H9 (cell line): ENCODE measurements around the gene C1QTNF9. TPM values are rescaled to one million over a fixed set of nuclear protein-coding genes. Genes with fewer than 3 reads are reported as not detected.

ENCODE experiments used
- DNase-seq: peaks from one replicate; pipeline ENCODE4 v3.0.0-alpha.2; 2017
- H2AFZ ChIP-seq: one replicate; pipeline ENCODE4 v1.6.1; 2013; ENCODE audit warnings: mild to moderate bottlenecking, low read length, control low read depth, moderate library complexity
- H2AK5ac ChIP-seq: 2 replicates; pipeline ENCODE4 v1.6.1; 2013; ENCODE audit warnings: low read length, control low read depth, mixed read lengths; ENCODE audit not compliant: insufficient read length
- H2BK120ac ChIP-seq: one replicate; pipeline ENCODE4 v1.6.1; 2013; ENCODE audit warnings: low read depth, mild to moderate bottlenecking, low read length, control low read depth, inconsistent platforms; ENCODE audit not compliant: poor library complexity, severe bottlenecking
- H2BK12ac ChIP-seq: 2 replicates; pipeline ENCODE4 v1.6.1; 2013; ENCODE audit warnings: low read length, control low read depth, mixed read lengths, low read depth; ENCODE audit not compliant: insufficient read length
- H2BK15ac ChIP-seq: 2 replicates; pipeline ENCODE4 v1.6.1; 2013; ENCODE audit warnings: low read depth, low read length, control low read depth
- H2BK20ac ChIP-seq: one replicate; pipeline ENCODE4 v1.6.1; 2013; ENCODE audit warnings: low read depth, mild to moderate bottlenecking, low read length, control low read depth, inconsistent platforms; ENCODE audit not compliant: poor library complexity, severe bottlenecking
- H2BK5ac ChIP-seq: 2 replicates; pipeline ENCODE4 v1.6.1; 2013; ENCODE audit warnings: low read length, control low read depth, mixed read lengths; ENCODE audit not compliant: insufficient read length
- H3K14ac ChIP-seq: 2 replicates; pipeline ENCODE4 v1.6.1; 2013; ENCODE audit warnings: low read length, control low read depth; ENCODE audit not compliant: insufficient read depth
- H3K18ac ChIP-seq: 2 replicates; pipeline ENCODE4 v1.6.1; 2013; ENCODE audit warnings: low read depth, mild to moderate bottlenecking, mixed read lengths, low read length, control low read depth; ENCODE audit not compliant: insufficient read length
- H3K23ac ChIP-seq: 2 replicates; pipeline ENCODE4 v1.6.1; 2013; ENCODE audit warnings: low read length, control low read depth, mixed read lengths, low read depth; ENCODE audit not compliant: insufficient read length
- H3K23me2 ChIP-seq: 2 replicates; pipeline ENCODE4 v1.6.1; 2013; ENCODE audit warnings: low read depth, mild to moderate bottlenecking, mixed read lengths, low read length, control low read depth; ENCODE audit not compliant: insufficient read length, poor library complexity, severe bottlenecking
- H3K27ac ChIP-seq: 2 replicates; pipeline ENCODE4 v1.5.1; 2013; ENCODE audit warnings: low read length, control low read depth, mixed read lengths, low read depth; ENCODE audit not compliant: insufficient read length
- H3K27me3 ChIP-seq: 2 replicates; pipeline ENCODE4 v1.6.1; 2013; ENCODE audit warnings: low read length, control low read depth, inconsistent platforms; ENCODE audit not compliant: insufficient read depth
- H3K4ac ChIP-seq: 2 replicates; pipeline ENCODE4 v1.6.1; 2013; ENCODE audit warnings: low read depth, mild to moderate bottlenecking, control low read depth, inconsistent platforms, low read length, moderate library complexity
- H3K4me1 ChIP-seq: 2 replicates; pipeline ENCODE4 v1.6.1; 2013; ENCODE audit warnings: low read length, control low read depth, inconsistent platforms; ENCODE audit not compliant: insufficient read depth
- H3K4me2 ChIP-seq: 2 replicates; pipeline ENCODE4 v1.6.1; 2013; ENCODE audit warnings: low read length, control low read depth, mixed read lengths; ENCODE audit not compliant: insufficient read length, insufficient read depth
- H3K56ac ChIP-seq: 2 replicates; pipeline ENCODE4 v1.6.1; 2013; ENCODE audit warnings: low read depth, mild to moderate bottlenecking, mixed read lengths, low read length, control low read depth; ENCODE audit not compliant: insufficient read length
- H3K79me1 ChIP-seq: 2 replicates; pipeline ENCODE4 v1.6.1; 2013; ENCODE audit warnings: low read depth, mild to moderate bottlenecking, moderate library complexity, low read length, control low read depth, inconsistent platforms; ENCODE audit not compliant: insufficient read depth, poor library complexity, severe bottlenecking
- H3K79me2 ChIP-seq: 2 replicates; pipeline ENCODE4 v1.6.1; 2013; ENCODE audit warnings: low read length, control low read depth, inconsistent platforms; ENCODE audit not compliant: insufficient read depth
- H3K9ac ChIP-seq: 2 replicates; pipeline ENCODE4 v1.6.1; 2013; ENCODE audit warnings: low read length, control low read depth, mixed read lengths; ENCODE audit not compliant: insufficient read length; ENCODE audit errors: extremely low read depth
- H3K9me3 ChIP-seq: one replicate; pipeline ENCODE4 v1.6.1; 2013; ENCODE audit warnings: low read depth, low read length, inconsistent platforms; ENCODE audit not compliant: control insufficient read depth
- H3T11ph ChIP-seq: one replicate; pipeline ENCODE4 v1.6.1; 2013; ENCODE audit warnings: mild to moderate bottlenecking, low read length, control low read depth, inconsistent platforms
- H4K20me1 ChIP-seq: one replicate; pipeline ENCODE4 v1.6.1; 2013; ENCODE audit not compliant: control insufficient read depth, insufficient read length, insufficient read depth
- H4K5ac ChIP-seq: 2 replicates; pipeline ENCODE4 v1.6.1; 2013; ENCODE audit warnings: low read depth, mild to moderate bottlenecking, mixed read lengths, low read length, control low read depth; ENCODE audit not compliant: insufficient read length
- H4K8ac ChIP-seq: replicated peaks from 2 replicates; pipeline ENCODE4 v1.6.1; 2013; ENCODE audit warnings: low read length, control low read depth, mixed read lengths, low read depth; ENCODE audit not compliant: insufficient read length
- H4K91ac ChIP-seq: 2 replicates; pipeline ENCODE4 v1.6.1; 2013; ENCODE audit warnings: low read depth, mild to moderate bottlenecking, moderate library complexity, mixed read lengths, low read length, control low read depth; ENCODE audit not compliant: insufficient read length
- H3K27ac Mint-ChIP-seq, 3 experiments: 2 replicates in 2 of 3; 3 replicates in 1 of 3; pipeline ENCODE4 v1.8.0; 2020 to 2021; ENCODE audit warnings: mixed read lengths in 3 of 3, mild to moderate bottlenecking in 1 of 3, moderate library complexity in 1 of 3
- H3K27me3 Mint-ChIP-seq: 2 replicates; pipeline ENCODE4 v1.8.0; 2021; ENCODE audit warnings: low read depth, mild to moderate bottlenecking, moderate library complexity, mixed read lengths
- H3K36me3 Mint-ChIP-seq, 3 experiments: 2 replicates in 2 of 3; 3 replicates in 1 of 3; pipeline ENCODE4 v1.8.0; 2020 to 2021; ENCODE audit warnings: low read depth in 3 of 3, mixed read lengths in 3 of 3; ENCODE audit not compliant: insufficient read depth in 1 of 3
- H3K4me1 Mint-ChIP-seq, 2 experiments: 2 replicates each; pipeline ENCODE4 v1.8.0; 2020; ENCODE audit warnings: mixed read lengths in 2 of 2
- H3K4me3 Mint-ChIP-seq, 2 experiments: 2 replicates in 1 of 2; 3 replicates in 1 of 2; pipeline ENCODE4 v1.8.0; 2020 to 2021; ENCODE audit warnings: mild to moderate bottlenecking in 2 of 2, mixed read lengths in 2 of 2, moderate library complexity in 1 of 2
- H3K9me3 Mint-ChIP-seq, 2 experiments: 2 replicates in 1 of 2; 3 replicates in 1 of 2; pipeline ENCODE4 v1.8.0; 2020; ENCODE audit warnings: mild to moderate bottlenecking in 2 of 2, mixed read lengths in 2 of 2, moderate library complexity in 1 of 2
- CTCF ChIP-seq: fragments of 200-600 bp; sonication (generic); conservative IDR thresholded peaks from 3 replicates; pipeline ENCODE4 v1.8.0; 2021; ENCODE audit warnings: antibody characterized with exemption, mild to moderate bottlenecking
- WGBS: extraction: QIAGEN DNeasy Blood & Tissue Kit; methylation state at CpG from one replicate; pipeline ENCODE4 v1.1.7; 2013; ENCODE audit warnings: missing lambda C conversion rate, low lambda C conversion rate, mixed read lengths; ENCODE audit not compliant: insufficient read length; ENCODE audit errors: extremely low coverage; 5-methylcytosine and 5-hydroxymethylcytosine counted together
- total RNA-seq: library from RNA; stranded (reverse); gene quantifications from 2 replicates; pipeline ENCODE4 v1.2.1, GENCODE V29; 2021

C1QTNF9 gene
- total RNA-seq, 1 experiment from 2014 or later: not detected

- TF ChIP-seq CTCF: no peak
- WGBS: no CpG with 5 or more reads among the region's 18 CpGs
- H3K4me3 Mint-ChIP-seq: no peak overlapping the region
- H3K14ac ChIP-seq: no peak overlapping the region; the same call in 1 of the 2 replicates
- H2BK120ac ChIP-seq: no peak overlapping the region
- H3K9ac ChIP-seq: no peak overlapping the region
- no peaks in the 10 kb centered on the region for H3K9me3 Mint-ChIP-seq
- no peak overlapping the region for H3K4ac ChIP-seq
- H3K27me3 Mint-ChIP-seq: no peaks in the 10 kb centered on the region; the same call in 1 of the 2 replicates
- no peak overlapping the region for H2BK15ac ChIP-seq
- no peaks in the 10 kb centered on the region for H3K23me2 ChIP-seq
- H2AK5ac ChIP-seq: no peak overlapping the region
- no peak overlapping the region for H3K4me2 ChIP-seq
- no peak overlapping the region for H3K56ac ChIP-seq
- no peak for DNase-seq
- H3K79me1 ChIP-seq: no peaks in the 10 kb centered on the region
- no peak overlapping the region for H3K27ac Mint-ChIP-seq
- H4K91ac ChIP-seq: no peak overlapping the region
- no peak overlapping the region for H3K27ac ChIP-seq
- no peak overlapping the region for H2BK5ac ChIP-seq
- no peak overlapping the region for H2BK20ac ChIP-seq
- peaks cover 6 to 19% of the 10 kb centered on the region in 2 experiments for H3K4me1 Mint-ChIP-seq
- no peaks in the 10 kb centered on the region for H3K27me3 ChIP-seq
- no peaks in the 10 kb centered on the region for H3K9me3 ChIP-seq
- no peak overlapping the region for H2BK12ac ChIP-seq
- no peak overlapping the region for H3T11ph ChIP-seq
- no peaks in the 10 kb centered on the region for H3K4me1 ChIP-seq
- no peak overlapping the region for H2AFZ ChIP-seq
- no peaks in the 10 kb centered on the region for H3K79me2 ChIP-seq
- H4K8ac ChIP-seq: no peak overlapping the region
- no peak overlapping the region for H3K18ac ChIP-seq
- H3K23ac ChIP-seq: no peak overlapping the region
- no peaks in the 10 kb centered on the region for H4K20me1 ChIP-seq
- no peaks in the 10 kb centered on the region; a peak in 2 of 7 replicates for H3K36me3 Mint-ChIP-seq
- no peak overlapping the region for H4K5ac ChIP-seq
Measured at GRCh38 chr13:24272452-24273161, 36.8 kb upstream of the C1QTNF9 start.
